SU-DHL-6 (cell line): ENCODE measurements around the gene ATN1.
A peak's percentile ranks its signal among the peaks of the same experiment; 100 is the strongest.

Experiments
- H2AFZ ChIP-seq: fragments of 200-600 bp; sonication (generic); 2 replicates; pipeline ENCODE4 v1.6.1; 2014; ENCODE audit warnings: low read depth, mild to moderate bottlenecking, moderate library complexity, mixed read lengths, antibody characterized with exemption, low read length; ENCODE audit not compliant: severe bottlenecking
- H3F3A ChIP-seq: fragments of 200-600 bp; shearing (Covaris generic); 2 replicates; pipeline ENCODE4 v1.6.0; 2016; ENCODE audit warnings: antibody characterized with exemption, mild to moderate bottlenecking; ENCODE audit not compliant: insufficient read depth
- H3K27ac ChIP-seq: fragments of 200-600 bp; sonication (generic); 2 replicates; pipeline ENCODE4 v1.5.1; 2016; ENCODE audit warnings: low read depth, mild to moderate bottlenecking, low read length, moderate library complexity, mixed read lengths
- H3K27me3 ChIP-seq: fragments of 200-600 bp; sonication (generic), shearing (Covaris generic); 2 replicates; pipeline ENCODE4 v1.6.0; 2014; ENCODE audit warnings: mild to moderate bottlenecking, low read length
- H3K36me3 ChIP-seq: fragments of 200-600 bp; sonication (generic); 2 replicates; pipeline ENCODE4 v1.6.1; 2014; ENCODE audit warnings: mild to moderate bottlenecking, low read length, mixed read lengths
- H3K4me2 ChIP-seq: fragments of 300-600, 200-600 bp; shearing (Covaris generic), sonication (generic); 2 replicates; pipeline ENCODE4 v1.6.0; 2014; ENCODE audit warnings: low read length, low read depth, mild to moderate bottlenecking; ENCODE audit not compliant: poor library complexity, severe bottlenecking
- H3K4me3 ChIP-seq: fragments of 200-600 bp; sonication (generic); 2 replicates; pipeline ENCODE4 v1.5.1; 2014; ENCODE audit warnings: antibody characterized with exemption, low read length, mild to moderate bottlenecking, mixed read lengths; ENCODE audit not compliant: insufficient read depth, poor library complexity, severe bottlenecking
- H3K79me2 ChIP-seq: fragments of 200-600 bp; sonication (generic); 2 replicates; pipeline ENCODE4 v1.6.1; 2014; ENCODE audit warnings: mild to moderate bottlenecking, low read length, moderate library complexity; ENCODE audit not compliant: insufficient read depth
- H3K9ac ChIP-seq: fragments of 200-600 bp; sonication (generic); 2 replicates; pipeline ENCODE4 v1.7.0; 2014; ENCODE audit warnings: mild to moderate bottlenecking, low read length
- H3K9me2 ChIP-seq: fragments of 200-600 bp; sonication (generic); replicated peaks from 2 replicates; pipeline ENCODE4 v1.6.1; 2014; ENCODE audit warnings: low read length; ENCODE audit not compliant: insufficient read depth
- H3K9me3 ChIP-seq: fragments of 200-600 bp; sonication (generic); 2 replicates; pipeline ENCODE4 v1.6.1; 2014; ENCODE audit warnings: low read length, mixed read lengths; ENCODE audit not compliant: insufficient read depth
- H4K20me1 ChIP-seq: fragments of 200-600 bp; sonication (generic); 2 replicates; pipeline ENCODE4 v1.6.1; 2014; ENCODE audit warnings: low read depth, mild to moderate bottlenecking, antibody characterized with exemption, low read length, moderate library complexity, mixed read lengths
- EZH2phosphoT487 ChIP-seq: fragments of 200-600 bp; sonication (generic), shearing (Covaris generic); conservative IDR thresholded peaks from 2 replicates; pipeline ENCODE4 v1.6.1; 2018; ENCODE audit warnings: mild to moderate bottlenecking, antibody characterized with exemption, low read length, moderate library complexity, mixed read lengths
- TF ChIP-seq, protein P1 (sequence below): fragments of 200-600 bp; sonication (generic); IDR thresholded peaks from one replicate; pipeline ENCODE4 v1.5.1; 2017; ENCODE audit warnings: antibody characterized with exemption, mild to moderate bottlenecking, low read length, moderate library complexity; ENCODE audit not compliant: insufficient read depth, poor library complexity, severe bottlenecking

Gene ATN1

DNA sequence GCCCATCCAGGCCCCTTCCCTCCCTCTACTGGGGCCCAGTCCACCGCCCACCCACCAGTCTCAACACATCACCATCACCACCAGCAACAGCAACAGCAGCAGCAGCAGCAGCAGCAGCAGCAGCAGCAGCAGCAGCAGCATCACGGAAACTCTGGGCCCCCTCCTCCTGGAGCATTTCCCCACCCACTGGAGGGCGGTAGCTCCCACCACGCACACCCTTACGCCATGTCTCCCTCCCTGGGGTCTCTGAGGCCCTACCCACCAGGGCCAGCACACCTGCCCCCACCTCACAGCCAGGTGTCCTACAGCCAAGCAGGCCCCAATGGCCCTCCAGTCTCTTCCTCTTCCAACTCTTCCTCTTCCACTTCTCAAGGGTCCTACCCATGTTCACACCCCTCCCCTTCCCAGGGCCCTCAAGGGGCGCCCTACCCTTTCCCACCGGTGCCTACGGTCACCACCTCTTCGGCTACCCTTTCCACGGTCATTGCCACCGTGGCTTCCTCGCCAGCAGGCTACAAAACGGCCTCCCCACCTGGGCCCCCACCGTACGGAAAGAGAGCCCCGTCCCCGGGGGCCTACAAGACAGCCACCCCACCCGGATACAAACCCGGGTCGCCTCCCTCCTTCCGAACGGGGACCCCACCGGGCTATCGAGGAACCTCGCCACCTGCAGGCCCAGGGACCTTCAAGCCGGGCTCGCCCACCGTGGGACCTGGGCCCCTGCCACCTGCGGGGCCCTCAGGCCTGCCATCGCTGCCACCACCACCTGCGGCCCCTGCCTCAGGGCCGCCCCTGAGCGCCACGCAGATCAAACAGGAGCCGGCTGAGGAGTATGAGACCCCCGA lies 9.1 kb downstream of the ATN1 start:
- TF ChIP-seq, protein P1, sequence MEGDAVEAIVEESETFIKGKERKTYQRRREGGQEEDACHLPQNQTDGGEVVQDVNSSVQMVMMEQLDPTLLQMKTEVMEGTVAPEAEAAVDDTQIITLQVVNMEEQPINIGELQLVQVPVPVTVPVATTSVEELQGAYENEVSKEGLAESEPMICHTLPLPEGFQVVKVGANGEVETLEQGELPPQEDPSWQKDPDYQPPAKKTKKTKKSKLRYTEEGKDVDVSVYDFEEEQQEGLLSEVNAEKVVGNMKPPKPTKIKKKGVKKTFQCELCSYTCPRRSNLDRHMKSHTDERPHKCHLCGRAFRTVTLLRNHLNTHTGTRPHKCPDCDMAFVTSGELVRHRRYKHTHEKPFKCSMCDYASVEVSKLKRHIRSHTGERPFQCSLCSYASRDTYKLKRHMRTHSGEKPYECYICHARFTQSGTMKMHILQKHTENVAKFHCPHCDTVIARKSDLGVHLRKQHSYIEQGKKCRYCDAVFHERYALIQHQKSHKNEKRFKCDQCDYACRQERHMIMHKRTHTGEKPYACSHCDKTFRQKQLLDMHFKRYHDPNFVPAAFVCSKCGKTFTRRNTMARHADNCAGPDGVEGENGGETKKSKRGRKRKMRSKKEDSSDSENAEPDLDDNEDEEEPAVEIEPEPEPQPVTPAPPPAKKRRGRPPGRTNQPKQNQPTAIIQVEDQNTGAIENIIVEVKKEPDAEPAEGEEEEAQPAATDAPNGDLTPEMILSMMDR, result peak; percentile 10
- no peak for TF ChIP-seq EZH2phosphoT487
- H3K4me3 ChIP-seq, result peak overlapping the region; percentile 61
- H2AFZ ChIP-seq, result no peak overlapping the region
- H3K27me3 ChIP-seq, result no peaks in the 10 kb centered on the region
- no peaks in the 10 kb centered on the region for H3K36me3 ChIP-seq
- H3F3A ChIP-seq, result peaks cover 8% of the 10 kb centered on the region; the same call in 1 of the 2 replicates
- peak overlapping the region; percentile 92 for H3K9ac ChIP-seq
- H3K4me2 ChIP-seq, result peak overlapping the region; percentile 71
- H3K9me3 ChIP-seq, result no peaks in the 10 kb centered on the region
- peak overlapping the region; percentile 86 for H3K27ac ChIP-seq
- H3K9me2 ChIP-seq, result no peaks in the 10 kb centered on the region
- H3K79me2 ChIP-seq, result no peaks in the 10 kb centered on the region
- no peaks in the 10 kb centered on the region for H4K20me1 ChIP-seq

GRCh38 chr12:6937481-6938352 lies 10.0 kb downstream of the ATN1 start:
- Histone ChIP-seq H2AFZ (peak overlapping the region; percentile 52), H3K9ac (peak overlapping the region; percentile 92), H4K20me1 (no peaks in the 10 kb centered on the region), H3K4me2 (peak overlapping the region; percentile 71), H3K27ac (peak overlapping the region; percentile 86), H3K4me3 (peak overlapping the region; percentile 61), H3K9me3 (no peaks in the 10 kb centered on the region), H3K9me2 (no peaks in the 10 kb centered on the region), H3K27me3 (no peaks in the 10 kb centered on the region), H3K36me3 (no peaks in the 10 kb centered on the region), H3K79me2 (no peaks in the 10 kb centered on the region), H3F3A (peaks cover 8% of the 10 kb centered on the region; the same call in 1 of the 2 replicates)
- TF ChIP-seq, protein P1, result peak; percentile 95
- TF ChIP-seq EZH2phosphoT487, result no peak

GRCh38 chr12:6938353-6939190 lies 10.8 kb downstream of the ATN1 start:
- Histone ChIP-seq H3K27me3 (no peaks in the 10 kb centered on the region), H3K36me3 (no peaks in the 10 kb centered on the region), H3K4me3 (no peak overlapping the region), H3K9ac (peak overlapping the region; percentile 92), H3K9me2 (no peaks in the 10 kb centered on the region), H3K79me2 (no peaks in the 10 kb centered on the region), H3K27ac (no peak overlapping the region), H3K4me2 (peak overlapping the region; percentile 38), H3K9me3 (no peaks in the 10 kb centered on the region), H2AFZ (peak overlapping the region; percentile 52), H4K20me1 (no peaks in the 10 kb centered on the region), H3F3A (peaks cover 10% of the 10 kb centered on the region)
- TF ChIP-seq, protein P1, result no peak
- no peak for TF ChIP-seq EZH2phosphoT487
